CD14-positive monocyte (primary cell): ENCODE measurements around the gene SH3PXD2A. TPM values are rescaled to one million over a fixed set of nuclear protein-coding genes. Genes with fewer than 3 reads are reported as not detected.

Experiments
- DNase-seq, 3 donors: peaks; one replicate each; pipeline ENCODE4 v3.0.0-alpha.2; 2011 to 2022
- H2AFZ ChIP-seq: 2 replicates; pipeline ENCODE4 v1.6.0; 2012; ENCODE audit warnings: mild to moderate bottlenecking, low read depth, low read length, inconsistent platforms; ENCODE audit not compliant: insufficient read depth, poor library complexity, severe bottlenecking
- H3K27ac ChIP-seq, 2 donors: 1 replicate in 1 of 2; 2 replicates in 1 of 2; pipeline ENCODE4 v1.5.1; 2012 to 2013; ENCODE audit warnings: low read length in 2 of 2, control low read depth in 1 of 2, inconsistent platforms in 1 of 2, low read depth in 1 of 2, mild to moderate bottlenecking in 1 of 2
- H3K27me3 ChIP-seq, 2 donors: one replicate each; pipeline versions ENCODE4 v1.6.0 to v1.6.1; 2011 to 2013; ENCODE audit warnings: low read length in 2 of 2; ENCODE audit not compliant: control insufficient read depth in 2 of 2, insufficient read depth in 2 of 2
- H3K36me3 ChIP-seq, 2 donors: replicated peaks in 1 of 2; 1 replicate in 1 of 2; 2 replicates in 1 of 2; pipeline versions ENCODE4 v1.5.1 to v1.6.1; 2012 to 2013; ENCODE audit warnings: low read length in 2 of 2, control low read depth in 1 of 2, inconsistent platforms in 1 of 2, mild to moderate bottlenecking in 1 of 2; ENCODE audit not compliant: insufficient read depth in 2 of 2, control insufficient read depth in 1 of 2
- H3K4me1 ChIP-seq, 2 donors: 1 replicate in 1 of 2; 2 replicates in 1 of 2; pipeline versions ENCODE4 v1.5.1 to v1.6.1; 2012 to 2013; ENCODE audit warnings: low read length in 2 of 2, control low read depth in 1 of 2, inconsistent platforms in 1 of 2, mild to moderate bottlenecking in 1 of 2, moderate library complexity in 1 of 2; ENCODE audit not compliant: insufficient read depth in 2 of 2, control insufficient read depth in 1 of 2
- H3K4me2 ChIP-seq: replicated peaks from 2 replicates; pipeline ENCODE3; 2012; ENCODE audit warnings: low read length, moderate library complexity, mild to moderate bottlenecking; ENCODE audit not compliant: poor library complexity, severe bottlenecking; ENCODE audit errors: extremely low read depth
- H3K4me3 ChIP-seq, 3 experiments: fragments of 200-600 bp in 1 of 3; sonication (generic) in 1 of 3; replicated peaks in 1 of 3; 1 replicate in 2 of 3; 2 replicates in 1 of 3; pipeline ENCODE4 v1.5.1; 2011 to 2013; ENCODE audit warnings: low read length in 3 of 3, mild to moderate bottlenecking in 3 of 3, control low read depth in 2 of 3, low read depth in 2 of 3, inconsistent platforms in 1 of 3, moderate library complexity in 1 of 3
- H3K79me2 ChIP-seq: 2 replicates; pipeline ENCODE4 v1.6.0; 2012; ENCODE audit warnings: mild to moderate bottlenecking, control low read depth, inconsistent platforms, low read length, moderate library complexity; ENCODE audit not compliant: insufficient read depth
- H3K9ac ChIP-seq: 2 replicates; pipeline ENCODE4 v1.6.0; 2017; ENCODE audit warnings: low read length, mild to moderate bottlenecking; ENCODE audit not compliant: insufficient read depth, poor library complexity, severe bottlenecking
- H3K9me3 ChIP-seq, 2 donors: replicated peaks in 1 of 2; 1 replicate in 1 of 2; 2 replicates in 1 of 2; pipeline versions ENCODE4 v1.5.1 to v1.6.1; 2012 to 2013; ENCODE audit warnings: low read length in 2 of 2, control low read depth in 1 of 2; ENCODE audit not compliant: control insufficient read depth in 1 of 2, insufficient read depth in 1 of 2
- H4K20me1 ChIP-seq: 2 replicates; pipeline ENCODE4 v1.6.0; 2012; ENCODE audit warnings: mild to moderate bottlenecking, low read length, control low read depth, moderate library complexity; ENCODE audit not compliant: insufficient read depth
- H3K27ac Mint-ChIP-seq, 7 donors: one replicate each; pipeline ENCODE4 v1.8.0; 2020; ENCODE audit warnings: mild to moderate bottlenecking in 7 of 7, mixed read lengths in 7 of 7, moderate library complexity in 6 of 7, inconsistent platforms in 2 of 7
- H3K27me3 Mint-ChIP-seq, 3 donors: one replicate each; pipeline ENCODE4 v1.8.0; 2021 to 2022; ENCODE audit warnings: low read depth in 3 of 3, mild to moderate bottlenecking in 3 of 3, mixed read lengths in 3 of 3, moderate library complexity in 3 of 3, inconsistent platforms in 1 of 3
- H3K36me3 Mint-ChIP-seq, 2 donors: one replicate each; pipeline ENCODE4 v1.8.0; 2020; ENCODE audit warnings: mixed read lengths in 2 of 2, inconsistent platforms in 1 of 2, mild to moderate bottlenecking in 1 of 2
- H3K4me1 Mint-ChIP-seq: one replicate; pipeline ENCODE4 v1.8.0; 2020; ENCODE audit warnings: mild to moderate bottlenecking, mixed read lengths
- H3K4me3 Mint-ChIP-seq, 2 donors: one replicate each; pipeline ENCODE4 v1.8.0; 2020; ENCODE audit warnings: mild to moderate bottlenecking in 2 of 2, mixed read lengths in 2 of 2, moderate library complexity in 1 of 2
- H3K9me3 Mint-ChIP-seq, 7 donors: one replicate each; pipeline ENCODE4 v1.8.0; 2020 to 2022; ENCODE audit warnings: mixed read lengths in 7 of 7, mild to moderate bottlenecking in 6 of 7, moderate library complexity in 6 of 7, inconsistent platforms in 2 of 7
- WGBS: methylation state at CpG from one replicate; pipeline ENCODE4 v1.1.5; 2013; ENCODE audit warnings: missing lambda C conversion rate; ENCODE audit not compliant: insufficient coverage; 5-methylcytosine and 5-hydroxymethylcytosine counted together
- intact Hi-C, 2 donors: fragments of 100-400 bp; cut with micrococcal nuclease; formaldehyde crosslinking; loops; one replicate each; pipeline versions ENCODE4 v1.15.0 to v1.15.1; 2023
- polyA plus RNA-seq, 3 donors: library from polyadenylated mRNA; depleted of rRNA in 1 of 3; unstranded in 2 of 3; stranded (reverse) in 1 of 3; fragments of 300-500 nt in 2 of 3; fragments of >200 nt in 1 of 3; fragmentation: Illumina TruSeq in 2 of 3; gene quantifications; 1 replicate in 2 of 3; 2 replicates in 1 of 3; pipeline ENCODE4 v1.2.3, GENCODE V29; 2012 to 2021
- TF ChIP-seq, protein P1 (sequence below): fragments of 200-600 bp; IDR thresholded peaks from one replicate; pipeline ENCODE4 v1.8.0; 2022; ENCODE audit warnings: antibody characterized with exemption, mild to moderate bottlenecking

Gene SH3PXD2A
- polyA plus RNA-seq, 3 donors = 0.01 to 0.76 (median 0.05) TPM

DNA sequence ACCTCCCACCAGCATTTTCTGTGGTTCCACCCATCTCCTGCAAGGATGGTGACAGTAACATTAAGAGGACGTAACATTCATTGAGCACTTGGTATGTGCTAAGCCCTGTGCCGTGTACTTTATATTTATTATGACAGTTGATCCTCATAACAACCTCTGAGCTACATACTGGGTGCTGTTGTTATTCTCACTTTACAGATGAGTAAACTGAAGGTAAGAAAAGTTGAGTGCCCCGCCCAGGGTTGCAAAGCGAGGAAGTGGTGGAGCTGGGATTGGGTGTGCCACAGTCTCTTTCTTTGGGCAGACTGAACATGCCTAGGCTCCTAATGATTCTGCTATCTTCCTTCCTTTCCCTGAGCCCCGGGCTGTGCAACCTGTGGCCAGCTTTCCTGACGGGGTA lies 107.4 kb downstream of the SH3PXD2A start:
- H2AFZ ChIP-seq = no peak overlapping the region
- no peak overlapping the region for H3K4me2 ChIP-seq
- Mint-ChIP-seq H3K4me3 (no peak overlapping the region), H3K4me1 (peaks cover 9% of the 10 kb centered on the region), H3K27ac (no peak overlapping the region), H3K27me3 (peaks cover 2 to 3% (median 2%) of the 10 kb centered on the region in 3 donors), H3K9me3 (peaks cover 0 to 8% (median 3%) of the 10 kb centered on the region in 7 donors), H3K36me3 (no peaks in the 10 kb centered on the region)
- H3K9ac ChIP-seq = no peak overlapping the region
- no peaks in the 10 kb centered on the region for H3K79me2 ChIP-seq
- DNase-seq = no peak
- TF ChIP-seq, protein P1, sequence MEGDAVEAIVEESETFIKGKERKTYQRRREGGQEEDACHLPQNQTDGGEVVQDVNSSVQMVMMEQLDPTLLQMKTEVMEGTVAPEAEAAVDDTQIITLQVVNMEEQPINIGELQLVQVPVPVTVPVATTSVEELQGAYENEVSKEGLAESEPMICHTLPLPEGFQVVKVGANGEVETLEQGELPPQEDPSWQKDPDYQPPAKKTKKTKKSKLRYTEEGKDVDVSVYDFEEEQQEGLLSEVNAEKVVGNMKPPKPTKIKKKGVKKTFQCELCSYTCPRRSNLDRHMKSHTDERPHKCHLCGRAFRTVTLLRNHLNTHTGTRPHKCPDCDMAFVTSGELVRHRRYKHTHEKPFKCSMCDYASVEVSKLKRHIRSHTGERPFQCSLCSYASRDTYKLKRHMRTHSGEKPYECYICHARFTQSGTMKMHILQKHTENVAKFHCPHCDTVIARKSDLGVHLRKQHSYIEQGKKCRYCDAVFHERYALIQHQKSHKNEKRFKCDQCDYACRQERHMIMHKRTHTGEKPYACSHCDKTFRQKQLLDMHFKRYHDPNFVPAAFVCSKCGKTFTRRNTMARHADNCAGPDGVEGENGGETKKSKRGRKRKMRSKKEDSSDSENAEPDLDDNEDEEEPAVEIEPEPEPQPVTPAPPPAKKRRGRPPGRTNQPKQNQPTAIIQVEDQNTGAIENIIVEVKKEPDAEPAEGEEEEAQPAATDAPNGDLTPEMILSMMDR = no peak
- H3K27ac ChIP-seq = no peak overlapping the region
- WGBS = no CpG with 5 or more reads among the region's 6 CpGs
- H3K27me3 ChIP-seq = no peaks in the 10 kb centered on the region
- H3K4me1 ChIP-seq = no peaks in the 10 kb centered on the region
- H4K20me1 ChIP-seq = no peaks in the 10 kb centered on the region
- no peaks in the 10 kb centered on the region for H3K36me3 ChIP-seq
- H3K4me3 ChIP-seq = no peak overlapping the region
- H3K9me3 ChIP-seq = peaks cover 0 to 7% of the 10 kb centered on the region in 2 donors
- intact Hi-C loops = no loop called here

DNA sequence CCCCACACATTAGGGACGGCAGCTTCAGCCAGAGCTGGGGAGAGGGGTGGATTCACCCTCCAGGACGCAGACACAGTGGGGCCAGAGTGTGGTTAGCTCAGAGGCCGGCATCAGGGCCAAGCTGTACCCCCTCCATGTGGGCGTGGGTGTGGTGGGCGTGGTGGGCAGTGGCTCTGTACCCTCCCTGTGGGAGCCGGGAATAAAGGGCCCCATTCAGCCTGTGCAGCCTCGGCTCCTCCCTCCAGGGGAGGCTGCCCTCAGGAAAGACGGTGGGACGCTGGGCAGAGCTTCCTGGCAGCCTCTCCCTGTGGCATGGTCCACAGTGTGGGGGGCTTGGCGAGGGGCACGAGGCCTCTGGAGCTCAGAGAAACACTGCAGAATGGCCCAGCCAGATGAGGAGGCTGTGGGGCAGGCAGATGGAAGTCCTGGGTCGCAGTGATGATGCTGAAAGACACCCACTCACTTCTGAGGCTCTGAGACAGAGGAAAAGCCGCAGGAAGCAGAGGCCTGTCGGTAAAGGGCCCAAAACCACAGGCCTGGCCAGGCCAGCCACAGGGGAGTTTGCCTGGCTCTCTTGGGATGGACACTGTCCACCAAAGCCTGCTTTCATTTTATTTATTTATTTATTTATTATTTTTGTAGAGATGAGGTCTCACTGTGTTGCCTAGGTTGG lies 108.0 kb downstream of the SH3PXD2A start:
- no peak overlapping the region for H3K4me3 Mint-ChIP-seq
- Histone ChIP-seq H3K4me1 (no peaks in the 10 kb centered on the region), H3K27ac (no peak overlapping the region), H3K27me3 (no peaks in the 10 kb centered on the region), H3K9ac (no peak overlapping the region), H2AFZ (no peak overlapping the region), H3K4me3 (no peak overlapping the region), H4K20me1 (no peaks in the 10 kb centered on the region), H3K4me2 (no peak overlapping the region), H3K79me2 (no peaks in the 10 kb centered on the region), H3K9me3 (peaks cover 0 to 5% of the 10 kb centered on the region in 2 donors), H3K36me3 (no peaks in the 10 kb centered on the region)
- intact Hi-C loops = no loop called here
- peaks cover 2 to 3% (median 3%) of the 10 kb centered on the region in 3 donors for H3K27me3 Mint-ChIP-seq
- peaks cover 0 to 4% (median 2%) of the 10 kb centered on the region in 7 donors for H3K9me3 Mint-ChIP-seq
- no peak for DNase-seq
- peaks cover 9% of the 10 kb centered on the region for H3K4me1 Mint-ChIP-seq
- 89% methylated on average over 7 of the region's 14 CpGs for WGBS
- H3K36me3 Mint-ChIP-seq = no peaks in the 10 kb centered on the region
- H3K27ac Mint-ChIP-seq = no peak overlapping the region
- TF ChIP-seq, protein P1 = no peak
